Astrocyte of the cerebellum (primary cell): ENCODE data around the gene SHROOM4.

Experiments used
- DNase-seq: peaks from one replicate; pipeline ENCODE4 v3.0.0-alpha.2; 2011; ENCODE audit warnings: low read depth
- H3K4me3 ChIP-seq: 2 replicates; pipeline ENCODE4 v1.5.1; 2011; ENCODE audit warnings: mild to moderate bottlenecking, low read depth, low read length, moderate library complexity
- CTCF ChIP-seq: IDR thresholded peaks from 2 replicates; pipeline ENCODE4 v1.5.1; 2012; ENCODE audit warnings: low read length, low read depth, moderate library complexity, mild to moderate bottlenecking; ENCODE audit errors: missing control alignments
- in situ Hi-C: cut with HindIII; loops from 2 replicates; pipeline ENCODE4 v1.10.0; 2017; ENCODE audit warnings: low sequenced_read_pairs

Gene SHROOM4

GRCh38 chrX:50614460-50614859 lies 199.5 kb downstream of the SHROOM4 start:
- no peak for TF ChIP-seq CTCF
- H3K4me3 ChIP-seq, result no peak overlapping the region
- DNase-seq, result no peak
- in situ Hi-C loops, result no loop called here

- DNase-seq, result no peak
- in situ Hi-C loops, result no loop called here
- no peak for TF ChIP-seq CTCF
- H3K4me3 ChIP-seq, result no peak overlapping the region
These were observed 200.1 kb downstream of the SHROOM4 start for GRCh38 chrX:50613846-50614245.

DNA sequence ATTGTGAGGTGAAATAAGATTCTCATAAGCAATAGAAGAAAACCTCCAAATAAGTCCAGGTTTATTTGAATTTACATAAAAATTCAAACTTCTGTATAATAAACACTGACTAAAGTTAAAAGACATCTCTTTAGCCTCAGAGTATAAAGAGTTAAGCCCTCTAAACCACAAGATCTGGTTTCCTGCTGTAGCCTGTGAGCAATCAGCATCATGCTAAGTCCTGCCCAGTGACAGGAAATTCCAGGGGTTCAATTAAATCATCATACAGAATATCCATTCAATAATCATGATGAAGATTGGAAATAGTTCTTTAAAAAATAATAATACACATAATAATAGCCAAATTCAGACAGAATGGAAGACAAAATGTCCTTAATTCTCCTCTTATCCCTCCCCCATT lies 204.2 kb downstream of the SHROOM4 start:
- no peak overlapping the region for H3K4me3 ChIP-seq
- no peak for TF ChIP-seq CTCF
- DNase-seq, result no peak
- in situ Hi-C loops, result no loop called here

DNA sequence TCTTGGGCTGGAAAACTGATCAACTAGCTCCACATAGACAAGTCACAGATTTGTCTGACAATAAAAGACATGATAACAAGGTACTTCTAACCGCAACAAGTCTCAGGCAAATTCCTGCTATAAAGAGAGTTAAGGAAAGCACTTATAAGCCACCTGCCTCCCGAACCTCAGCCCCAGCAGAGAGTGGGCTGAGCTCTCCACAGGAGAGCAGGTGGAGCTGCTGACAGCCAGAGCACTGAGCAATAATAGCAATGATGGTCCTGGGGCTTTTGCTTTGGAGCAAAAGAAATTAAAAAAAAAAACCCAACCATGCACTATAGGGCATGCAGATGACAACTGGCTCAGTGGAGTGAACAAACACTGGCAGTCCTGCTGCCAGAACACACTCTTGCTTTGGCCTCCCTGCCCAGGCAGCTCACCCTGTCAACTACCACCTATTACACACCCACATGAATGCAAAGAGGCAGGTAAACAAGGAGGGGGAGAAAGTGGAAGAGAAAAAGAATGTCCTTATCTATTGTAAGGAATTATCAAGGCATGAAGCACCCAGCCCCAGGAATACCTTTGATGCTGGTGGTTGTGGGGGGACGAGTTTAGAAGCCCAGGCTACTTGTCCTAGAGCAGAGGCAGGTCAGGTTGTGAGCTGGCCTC lies 207.6 kb downstream of the SHROOM4 start:
- H3K4me3 ChIP-seq, result no peak overlapping the region
- in situ Hi-C loops, result no loop called here
- DNase-seq, result no peak
- TF ChIP-seq CTCF, result no peak

DNA sequence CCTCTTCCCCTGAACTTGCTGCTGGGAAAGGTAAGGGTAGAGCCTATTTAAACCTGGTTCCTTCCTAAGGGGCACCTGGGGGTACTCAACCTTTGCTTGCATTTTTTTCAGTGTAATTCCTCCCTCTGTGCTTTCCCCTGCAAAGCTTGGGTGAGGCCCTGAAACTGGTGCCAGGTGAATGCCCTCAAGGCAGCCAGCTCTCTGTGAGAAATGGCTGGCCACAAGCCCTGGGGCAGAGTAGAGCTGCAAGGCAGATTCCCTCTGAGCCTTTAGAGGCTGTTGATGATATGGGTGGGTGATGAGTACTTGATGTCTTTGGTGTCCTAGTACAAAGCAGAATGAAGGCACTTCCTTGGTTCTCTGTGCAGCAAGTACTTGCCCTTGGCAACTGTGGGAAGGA lies 217.9 kb downstream of the SHROOM4 start:
- in situ Hi-C loops, result no loop called here

GRCh38 chrX:50594788-50595187 lies 219.2 kb downstream of the SHROOM4 start:
- no peak for TF ChIP-seq CTCF
- in situ Hi-C loops, result no loop called here
- no peak overlapping the region for H3K4me3 ChIP-seq
- DNase-seq, result no peak

More for the DNA sequence above, 217.9 kb downstream of the SHROOM4 start:
- H3K4me3 ChIP-seq, result no peak overlapping the region
- no peak for DNase-seq
- no peak for TF ChIP-seq CTCF
